ENCODE measurements around the gene PRSS21.

The PRSS21 gene

GRCh38 chr16:2804728-2805127 lies 12.3 kb upstream of the PRSS21 start:
- no peak for DNase-seq (ENCODE audit: low read depth in 3 of 3, low spot score in 1 of 3)

GRCh38 chr16:2806286-2806685 lies 10.8 kb upstream of the PRSS21 start:
- DNase-seq (ENCODE audit: low read depth in 3 of 3, low spot score in 1 of 3) = no peak

- no peak for DNase-seq (ENCODE audit: low read depth in 3 of 3, low spot score in 1 of 3)
Observed at GRCh38 chr16:2808181-2808580, 8.9 kb upstream of the PRSS21 start.

GRCh38 chr16:2809149-2809760 lies 7.8 kb upstream of the PRSS21 start:
- DNase-seq (ENCODE audit: low read depth in 3 of 3, low spot score in 1 of 3) = no peak

GRCh38 chr16:2810651-2811050 lies 6.4 kb upstream of the PRSS21 start:
- DNase-seq (ENCODE audit: low read depth in 3 of 3, low spot score in 1 of 3) = no peak

- DNase-seq (ENCODE audit: low read depth in 3 of 3, low spot score in 1 of 3) = no peak
Observed at GRCh38 chr16:2811703-2812471, 5.2 kb upstream of the PRSS21 start.

- DNase-seq (ENCODE audit: low read depth in 3 of 3, low spot score in 1 of 3) = no peak
Observed at GRCh38 chr16:2813771-2814221, 3.2 kb upstream of the PRSS21 start.

- DNase-seq (ENCODE audit: low read depth in 3 of 3, low spot score in 1 of 3) = no peak
Observed at GRCh38 chr16:2814551-2815298, 2.3 kb upstream of the PRSS21 start.

- DNase-seq (ENCODE audit: low read depth in 3 of 3, low spot score in 1 of 3) = no peak
Observed at GRCh38 chr16:2815299-2815771, 1.7 kb upstream of the PRSS21 start.

GRCh38 chr16:2817340-2818271 lies 569 bp downstream of the PRSS21 start:
- no peak for DNase-seq (ENCODE audit: low read depth in 3 of 3, low spot score in 1 of 3)

GRCh38 chr16:2818272-2818876 lies 1.3 kb downstream of the PRSS21 start:
- DNase-seq (ENCODE audit: low read depth in 3 of 3, low spot score in 1 of 3) = no peak

GRCh38 chr16:2819179-2819938 lies 2.3 kb downstream of the PRSS21 start:
- DNase-seq (ENCODE audit: low read depth in 3 of 3, low spot score in 1 of 3) = no peak

- no peak for DNase-seq (ENCODE audit: low read depth in 3 of 3, low spot score in 1 of 3)
Observed at GRCh38 chr16:2819939-2820835, 3.1 kb downstream of the PRSS21 start.

- no peak for DNase-seq (ENCODE audit: low read depth in 3 of 3, low spot score in 1 of 3)
Observed at GRCh38 chr16:2820836-2821486, 3.9 kb downstream of the PRSS21 start.

- DNase-seq (ENCODE audit: low read depth in 3 of 3, low spot score in 1 of 3) = no peak
Observed at GRCh38 chr16:2821487-2822157, 4.6 kb downstream of the PRSS21 start.

GRCh38 chr16:2822158-2822495 lies 5.1 kb downstream of the PRSS21 start:
- DNase-seq (ENCODE audit: low read depth in 3 of 3, low spot score in 1 of 3) = no peak

GRCh38 chr16:2822496-2822895 lies 5.5 kb downstream of the PRSS21 start:
- DNase-seq (ENCODE audit: low read depth in 3 of 3, low spot score in 1 of 3) = no peak

GRCh38 chr16:2824626-2825025 lies 7.6 kb downstream of the PRSS21 start:
- DNase-seq (ENCODE audit: low read depth in 3 of 3, low spot score in 1 of 3) = no peak
